Activated T-helper 1 cell treated with Interleukin-2 at 50 U/mL for 16 hours (primary cell): ENCODE data around the gene ZFP57.

ENCODE experiments used
- DNase-seq: peaks from one replicate; pipeline ENCODE4 v3.0.0-alpha.2; 2020; ENCODE audit warnings: low read depth

Gene ZFP57

DNA sequence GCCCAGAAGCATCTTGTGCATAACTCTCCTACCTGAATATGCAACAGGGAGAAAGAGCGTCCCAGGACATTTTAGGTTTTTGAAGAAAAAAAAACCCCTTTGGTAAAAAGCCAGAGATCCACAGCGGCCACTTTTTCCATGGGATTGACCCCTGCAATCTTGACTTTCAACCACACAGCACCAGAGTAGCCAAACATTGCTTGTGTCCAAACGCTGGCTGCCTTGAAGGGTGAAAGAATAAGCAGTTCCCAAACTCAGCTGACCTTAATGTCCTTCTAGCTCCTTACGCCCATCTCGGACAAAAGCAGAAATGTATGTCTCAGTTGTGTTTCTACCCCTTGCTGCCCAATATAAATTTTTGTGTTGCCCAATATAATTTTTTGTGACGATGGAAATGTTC is 25.3 kb downstream of the ZFP57 start:
- no peak for DNase-seq

DNA sequence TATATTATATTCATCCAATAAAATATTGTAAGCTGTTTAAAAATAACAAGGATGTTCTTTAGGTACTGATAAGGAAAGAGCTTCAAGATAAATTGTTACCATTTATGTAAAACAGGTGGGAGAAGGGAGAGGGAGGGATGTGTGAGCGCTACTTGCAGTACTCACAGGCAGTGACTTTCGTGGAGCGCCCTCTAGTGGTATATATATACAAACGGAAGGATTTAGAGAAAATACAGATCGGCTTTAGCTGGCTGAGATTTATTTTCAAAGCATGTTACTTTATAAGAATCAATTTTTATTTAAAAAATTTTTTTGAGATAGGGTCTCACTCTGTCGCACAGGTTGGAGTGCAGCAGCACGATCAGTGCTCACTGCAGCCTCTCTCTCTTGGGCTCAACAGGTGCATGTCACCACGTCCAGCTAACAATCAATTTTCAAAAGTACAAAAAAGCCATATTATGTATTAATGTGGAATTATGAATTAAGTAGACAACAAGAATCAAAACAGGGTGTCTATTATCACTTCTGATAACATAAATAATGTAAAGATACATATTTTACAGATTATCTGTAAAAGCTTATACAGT is 27.4 kb downstream of the ZFP57 start:
- DNase-seq = no peak

DNA sequence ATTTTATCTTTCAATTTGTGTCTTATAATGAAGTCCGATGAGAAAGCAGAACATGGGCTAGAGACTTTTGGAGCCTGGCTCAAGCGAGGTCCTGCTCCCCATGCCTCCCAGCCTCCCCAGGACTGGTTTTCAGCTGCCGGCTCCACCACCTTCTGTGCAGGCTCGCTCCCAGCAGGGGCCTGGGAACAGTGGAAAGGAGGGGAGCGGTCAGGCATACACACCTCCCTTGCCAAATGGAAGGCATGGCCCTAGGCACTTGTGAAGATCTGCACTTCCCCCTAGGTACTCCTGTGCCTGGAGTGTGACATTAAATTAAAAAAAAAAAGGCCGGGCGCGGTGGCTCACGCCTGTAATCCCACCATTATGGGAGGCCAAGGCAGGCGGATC is 28.8 kb downstream of the ZFP57 start:
- DNase-seq = no peak

DNA sequence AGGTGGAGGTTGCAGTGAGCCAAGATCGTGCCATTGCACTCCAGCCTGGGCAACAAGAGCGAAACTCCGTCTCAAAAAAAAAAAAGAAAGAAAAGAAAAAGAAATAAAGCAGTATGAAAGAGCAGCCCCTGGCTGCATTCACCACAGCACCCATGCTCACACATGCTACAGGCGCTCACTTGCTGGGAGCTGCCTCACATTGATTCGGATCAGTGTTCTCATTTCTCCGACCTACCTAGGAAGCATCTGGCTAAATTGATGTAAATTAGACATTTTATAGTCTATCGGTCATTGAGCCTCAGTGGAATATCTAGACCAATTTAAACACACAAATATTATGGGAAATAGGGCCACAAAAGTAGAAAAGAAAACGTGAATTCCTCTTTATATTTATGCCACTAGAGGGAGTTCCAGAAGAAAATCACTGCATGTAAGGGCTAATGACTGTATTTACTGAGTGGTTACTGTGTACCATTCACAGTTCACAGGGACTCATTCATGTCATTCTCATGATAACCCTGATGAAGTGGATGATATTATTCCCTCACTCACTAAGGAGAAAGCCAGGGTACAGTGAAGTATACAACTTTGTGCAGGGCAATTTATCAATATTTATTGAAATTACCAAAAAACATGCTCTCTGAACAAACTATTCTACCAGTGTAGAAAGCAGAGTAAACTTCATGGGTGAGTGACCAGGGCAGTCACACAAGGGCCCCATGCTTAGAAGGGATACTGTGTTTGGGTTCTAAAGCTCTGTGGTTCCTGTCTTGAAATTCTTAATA is 29.3 kb downstream of the ZFP57 start:
- no peak for DNase-seq

DNA sequence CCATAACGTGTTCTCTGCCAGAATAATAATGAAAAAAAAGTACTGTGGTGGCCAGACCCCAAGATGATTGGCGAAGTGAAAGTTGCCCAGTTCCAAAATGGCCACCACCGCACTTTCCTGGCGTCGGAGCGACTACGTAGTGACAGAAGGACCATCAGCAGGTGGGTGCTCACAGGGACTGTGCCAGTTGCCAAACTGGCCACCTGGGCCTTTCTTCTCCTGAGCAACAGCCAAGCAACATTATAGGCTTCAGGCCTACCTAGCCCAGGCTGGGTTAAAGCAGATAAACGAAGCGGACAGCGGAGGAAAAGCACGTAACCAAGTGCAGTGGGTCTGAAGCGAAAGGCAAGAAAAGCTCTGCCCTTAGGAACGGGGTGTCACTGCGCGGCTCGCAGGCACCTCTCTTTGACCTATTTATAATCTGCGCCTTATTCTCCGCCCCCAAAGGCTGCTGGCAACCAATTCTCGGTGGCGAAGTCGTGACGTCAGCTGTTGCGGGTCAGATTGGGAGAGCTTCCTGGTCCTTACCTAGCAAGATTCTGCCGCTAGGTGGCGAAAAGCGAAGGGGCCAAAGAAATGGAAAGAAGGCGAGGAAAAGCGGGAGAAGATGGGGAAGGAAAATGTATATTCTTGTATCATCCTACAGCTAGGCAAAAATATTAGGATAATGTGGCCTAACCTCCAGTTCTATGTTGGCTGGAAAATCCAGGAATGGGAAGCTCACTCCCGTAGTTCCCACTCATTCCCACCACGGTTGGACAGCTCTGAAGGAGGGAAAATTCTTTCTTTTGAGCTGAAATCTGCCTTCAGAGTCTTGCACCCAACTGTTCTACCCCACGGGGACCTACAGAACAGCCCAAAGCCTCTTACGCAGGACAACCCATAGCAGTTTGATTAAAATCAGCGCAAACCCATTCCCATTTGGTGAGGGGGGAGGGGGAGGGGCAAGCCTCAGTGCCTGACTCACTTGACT is 31.0 kb downstream of the ZFP57 start:
- DNase-seq = peak; percentile 93

DNA sequence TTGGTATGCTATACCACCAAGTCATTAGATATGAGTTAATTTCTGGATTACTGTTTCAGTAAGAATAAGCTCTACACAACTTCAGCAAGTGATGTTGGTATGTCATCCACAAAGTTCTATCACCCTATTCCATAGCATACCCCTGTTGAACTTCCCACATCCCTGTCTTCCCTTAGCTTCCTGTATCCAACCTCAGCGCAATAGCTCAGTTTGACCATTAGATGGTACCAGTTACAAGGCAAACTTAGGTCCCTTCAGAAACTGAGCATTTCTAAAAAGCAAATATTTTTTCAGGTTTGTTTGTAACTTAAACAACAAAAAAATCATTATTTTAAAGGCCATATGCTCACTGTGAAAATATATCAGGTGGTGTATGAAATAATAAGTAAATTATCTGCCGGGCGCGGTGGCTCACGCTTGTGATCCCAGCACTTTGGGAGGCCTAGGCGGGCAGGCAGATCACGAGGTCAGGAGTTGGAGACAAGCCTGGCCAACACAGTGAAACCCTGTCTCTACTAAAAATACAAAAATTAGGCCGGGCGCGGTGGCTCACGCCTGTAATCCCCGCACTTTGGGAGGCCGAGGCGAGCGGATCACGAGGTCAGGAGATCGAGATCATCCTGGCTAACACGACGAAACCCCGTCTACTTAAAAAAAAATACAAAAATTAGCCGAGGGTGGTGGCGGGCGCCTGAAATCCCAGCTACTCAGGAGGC is 32.9 kb downstream of the ZFP57 start:
- no peak for DNase-seq

DNA sequence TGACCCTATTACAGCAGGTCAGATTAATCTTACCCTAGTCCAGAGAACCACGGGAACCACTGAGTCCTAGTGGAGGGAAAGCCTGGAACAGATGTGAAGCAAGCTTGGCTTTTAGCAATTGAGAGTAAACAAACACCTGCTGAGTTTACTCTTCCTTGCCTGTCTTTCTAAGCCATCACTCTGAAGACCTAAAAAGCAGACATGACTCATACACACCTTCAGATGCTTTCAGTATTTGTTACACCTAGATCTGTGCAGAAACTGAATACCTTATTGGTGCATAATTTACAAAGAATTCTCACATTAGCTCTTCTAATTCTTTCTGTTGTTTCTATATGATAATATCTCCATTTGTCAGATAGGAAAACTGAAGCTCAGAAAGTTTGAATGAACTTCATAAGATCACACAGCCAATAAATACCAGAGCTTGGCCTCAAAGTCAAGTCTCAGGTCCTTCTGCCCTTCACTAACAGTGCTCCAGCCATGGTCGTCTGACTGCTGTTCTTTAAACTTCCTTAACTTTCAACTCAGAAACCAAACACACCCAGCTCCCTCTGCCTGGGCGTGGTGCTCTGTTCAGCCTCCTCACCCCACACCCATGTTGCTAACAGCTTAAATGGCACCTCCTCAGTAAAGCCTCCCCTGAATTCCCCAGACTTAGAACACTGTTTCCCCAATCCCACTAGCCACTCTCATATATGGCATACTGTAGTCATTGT is 39.4 kb downstream of the ZFP57 start:
- peak; percentile 21 for DNase-seq

DNA sequence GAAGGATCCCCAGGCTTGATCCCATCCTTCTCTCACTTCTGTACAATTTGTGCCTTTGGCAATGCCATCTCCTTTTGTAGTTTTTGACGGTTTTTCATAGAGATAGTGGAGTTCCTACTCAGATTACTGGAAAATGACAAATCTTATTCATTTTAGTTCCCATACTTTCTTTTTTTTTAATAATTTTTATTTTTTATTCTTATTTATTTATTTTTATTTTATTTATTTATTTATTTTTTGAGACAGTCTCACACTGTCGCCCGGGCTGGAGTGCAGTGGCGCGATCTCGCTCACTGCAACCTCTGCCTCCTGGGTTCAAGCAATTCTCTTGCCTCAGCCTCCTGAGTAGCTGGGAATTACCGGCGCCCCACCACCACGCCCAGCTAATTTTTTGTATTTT is 43.7 kb downstream of the ZFP57 start:
- no peak for DNase-seq

DNA sequence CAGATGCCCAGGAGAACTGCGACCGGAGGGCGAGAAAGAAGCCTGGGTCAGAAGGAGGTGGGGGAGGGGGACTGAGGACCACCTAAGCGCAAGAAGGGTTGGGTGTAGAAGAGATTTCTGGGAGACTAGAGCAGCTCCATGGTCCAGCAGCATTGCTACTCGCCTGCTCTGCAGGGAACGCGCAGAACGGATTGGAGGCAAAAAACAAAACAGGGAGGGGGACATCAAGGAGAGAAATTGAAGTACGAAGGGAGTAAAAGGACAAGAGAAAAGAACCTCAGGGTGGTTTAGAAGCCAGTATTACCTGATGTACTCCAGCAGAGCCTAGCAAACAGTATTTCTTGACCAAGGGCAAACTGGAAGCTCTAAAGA is 47.4 kb downstream of the ZFP57 start:
- no peak for DNase-seq

DNA sequence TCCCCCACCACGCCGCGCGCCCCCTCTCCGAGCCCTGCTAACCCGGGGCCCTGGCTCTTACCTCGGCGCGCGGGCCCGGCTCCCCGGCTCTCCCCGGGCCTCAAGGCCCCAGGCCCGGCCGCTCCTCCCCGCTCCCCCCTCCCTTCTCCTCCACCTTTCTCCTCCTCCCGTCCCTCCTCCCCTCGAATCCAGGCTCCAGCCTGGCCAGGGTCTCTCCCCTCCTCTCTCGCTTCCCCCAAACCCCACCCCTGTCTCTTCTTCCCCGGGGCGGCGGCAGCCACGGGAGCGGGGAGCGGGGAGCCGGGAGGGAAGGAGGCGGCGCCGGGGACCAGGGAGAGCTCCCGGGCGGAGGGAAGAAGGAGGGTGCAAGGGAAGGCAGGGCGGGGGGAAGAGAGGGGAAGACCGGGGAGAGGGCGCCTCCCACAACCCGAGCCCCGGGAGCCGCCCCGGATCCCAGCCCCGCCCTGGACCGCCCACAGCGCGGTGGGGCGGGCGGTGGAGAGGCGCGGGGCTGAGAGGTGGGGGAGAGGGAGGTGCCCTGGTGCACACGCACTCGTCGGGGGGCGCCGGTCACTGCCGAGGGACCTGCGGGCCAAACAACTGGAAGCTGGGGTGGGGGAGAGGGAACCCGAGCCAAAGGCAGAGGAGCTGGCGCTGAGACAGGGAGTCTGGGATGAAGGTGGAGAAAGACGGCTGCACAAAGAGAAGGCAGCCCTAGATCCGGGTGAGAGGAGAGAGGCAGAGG is 48.0 kb downstream of the ZFP57 start, which contains the start of gene GABBR1:
Gene GABBR1, minus strand, starts transcription at position 395 of the 745 bp plus-strand sequence. CDS start 798 bp downstream, outside the sequence.
- peak; percentile 66 for DNase-seq

DNA sequence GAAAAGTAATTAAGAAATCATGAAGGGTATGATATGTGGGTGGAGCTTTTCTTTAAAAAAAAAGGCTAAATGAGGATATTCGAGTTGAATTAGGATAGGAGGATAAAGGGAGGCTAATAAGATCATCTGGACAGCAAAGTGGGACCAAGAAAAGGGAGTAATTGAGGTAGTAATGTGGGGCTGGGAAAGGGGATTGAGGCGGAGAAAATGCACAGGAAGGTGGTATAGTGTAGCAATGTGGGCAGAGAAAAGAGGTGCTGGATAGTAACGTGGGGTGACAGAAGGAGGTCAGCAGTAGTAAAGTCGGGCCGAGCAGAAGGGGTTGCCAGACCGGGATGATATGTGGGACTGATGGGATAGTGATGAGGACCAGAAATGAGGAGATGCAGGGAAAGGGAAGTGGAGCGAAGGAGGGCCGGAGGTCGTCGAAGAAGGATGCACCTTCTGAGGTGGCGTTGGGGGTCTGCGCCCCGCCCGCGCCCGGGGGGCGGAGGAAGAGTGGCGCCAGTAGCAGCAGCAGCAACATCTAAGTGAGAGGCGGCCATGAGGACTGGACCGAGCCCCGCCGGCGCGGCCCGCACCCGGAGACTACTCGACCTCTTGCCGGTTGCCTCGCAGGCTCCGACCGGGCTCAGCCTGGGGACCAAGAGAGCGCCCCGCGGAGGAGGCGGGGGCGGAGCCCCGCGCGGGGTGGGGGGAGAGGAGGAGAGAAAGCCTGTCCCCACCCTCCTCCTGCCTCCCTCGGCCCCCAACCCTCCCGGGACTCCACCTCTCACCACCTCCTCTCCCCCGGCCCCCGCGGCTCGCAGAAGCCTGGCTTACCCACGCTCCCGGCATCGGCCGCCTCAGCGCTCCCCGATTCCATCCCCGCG is 48.9 kb downstream of the ZFP57 start:
- DNase-seq = peak; percentile 58

DNA sequence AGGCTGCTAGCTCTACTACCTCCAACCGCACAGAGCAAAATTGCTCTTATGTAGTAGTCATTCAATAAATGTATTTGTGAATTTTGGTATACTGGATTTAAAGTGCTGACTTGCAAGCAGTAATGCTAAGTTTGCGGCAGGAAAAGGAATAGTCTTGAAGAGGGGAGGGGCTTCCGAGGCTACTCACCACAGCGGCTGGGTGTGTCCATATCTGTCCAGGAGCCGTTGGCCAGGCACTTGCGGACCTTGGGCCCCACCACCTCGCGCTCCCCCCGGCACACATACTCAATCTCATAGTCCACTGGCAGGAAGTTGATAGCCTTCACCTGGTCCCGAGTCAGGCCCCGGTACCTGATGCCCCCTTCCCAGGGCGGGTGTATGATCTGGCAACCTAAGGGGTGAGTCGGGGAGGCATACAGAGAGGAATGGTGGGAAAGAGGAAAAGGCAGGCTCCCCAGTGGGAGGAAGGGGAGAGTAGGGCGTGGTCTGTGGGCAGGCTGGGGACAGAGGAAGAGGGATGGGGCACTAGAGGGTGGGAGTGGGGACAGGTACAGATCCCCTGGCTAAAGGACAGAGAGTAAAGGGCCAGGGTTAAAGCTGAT is 49.6 kb downstream of the ZFP57 start:
- DNase-seq = no peak

DNA sequence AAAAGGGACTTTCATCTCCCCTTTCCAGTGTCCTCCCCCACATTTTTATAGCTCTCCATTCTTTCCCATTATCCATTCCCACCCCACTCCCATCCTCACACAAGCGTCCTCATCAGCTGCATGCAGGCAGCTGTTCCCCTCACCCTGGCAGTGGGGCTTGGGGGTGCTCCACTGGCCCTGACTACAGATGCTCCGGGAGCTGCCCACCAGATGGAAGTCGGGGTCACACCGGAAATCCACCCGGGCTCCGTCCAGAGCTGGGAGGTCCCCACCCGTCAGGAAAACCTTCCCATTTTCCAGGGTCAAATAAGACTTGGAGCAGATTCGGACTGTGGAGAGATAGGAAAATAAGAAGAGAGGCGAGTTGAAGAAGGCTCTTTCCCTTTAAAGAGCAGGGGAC is 50.6 kb downstream of the ZFP57 start:
- no peak for DNase-seq

DNA sequence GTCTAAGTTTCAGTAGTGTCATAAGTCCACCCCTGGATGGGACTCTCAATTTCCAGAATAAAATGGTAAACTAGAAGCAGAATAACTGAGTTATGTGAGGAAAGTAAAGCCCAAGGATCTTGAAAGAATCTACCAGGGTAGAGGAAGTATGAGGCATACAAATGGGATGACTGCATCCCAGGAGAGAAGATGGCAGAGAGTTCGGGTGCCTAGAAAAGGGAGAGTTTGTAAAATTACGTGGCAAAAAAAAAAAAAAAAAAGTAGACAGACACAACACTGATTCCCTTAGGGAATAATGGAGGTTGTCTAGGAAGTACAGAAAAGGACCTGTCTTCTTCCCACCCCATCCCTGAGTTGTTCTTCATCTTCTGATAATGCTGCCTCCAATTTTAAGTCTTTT is 51.4 kb downstream of the ZFP57 start:
- no peak for DNase-seq

DNA sequence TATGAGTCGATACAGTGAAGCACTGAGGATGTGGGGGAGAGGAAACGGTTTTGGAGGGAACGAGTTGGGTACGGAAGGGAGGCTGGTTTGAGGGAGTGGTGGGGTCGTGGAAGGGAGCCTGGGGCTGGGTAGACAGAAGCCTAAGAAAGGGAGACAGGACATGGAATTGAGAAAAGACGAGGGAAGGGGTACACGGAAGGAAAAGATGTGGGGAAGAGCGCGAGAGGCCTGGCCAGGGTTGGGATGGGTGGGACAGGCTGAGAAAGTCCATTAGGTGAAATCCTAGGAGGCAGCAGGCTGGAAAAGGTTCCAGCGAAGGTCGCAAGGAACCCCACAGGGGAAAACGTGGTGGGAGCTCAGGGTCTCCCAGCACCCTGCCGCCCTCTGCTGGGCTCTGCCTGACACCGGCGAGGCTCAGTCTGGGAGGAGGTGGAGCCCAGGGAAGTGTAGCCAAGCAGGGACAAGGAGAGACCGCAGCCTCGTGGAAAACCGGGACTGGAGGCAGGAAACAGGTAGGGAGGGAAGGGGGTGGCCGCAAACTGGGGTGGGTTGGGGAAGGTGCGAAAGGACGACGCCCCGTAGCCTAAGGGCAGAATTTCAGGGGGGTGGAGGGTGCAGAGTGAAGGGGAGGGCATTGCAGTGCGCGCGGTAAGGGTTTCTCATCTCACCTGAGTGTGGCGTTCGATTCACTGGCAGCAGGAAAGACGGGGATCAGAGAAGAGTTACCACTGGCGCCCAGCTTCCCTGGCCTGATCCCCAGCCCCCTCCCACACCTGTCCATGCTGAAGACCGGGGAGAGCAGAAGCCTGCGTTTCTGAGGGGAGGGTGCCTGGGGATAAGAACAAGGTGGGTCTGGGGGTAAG is 52.3 kb downstream of the ZFP57 start:
- DNase-seq = peak; percentile 35

DNA sequence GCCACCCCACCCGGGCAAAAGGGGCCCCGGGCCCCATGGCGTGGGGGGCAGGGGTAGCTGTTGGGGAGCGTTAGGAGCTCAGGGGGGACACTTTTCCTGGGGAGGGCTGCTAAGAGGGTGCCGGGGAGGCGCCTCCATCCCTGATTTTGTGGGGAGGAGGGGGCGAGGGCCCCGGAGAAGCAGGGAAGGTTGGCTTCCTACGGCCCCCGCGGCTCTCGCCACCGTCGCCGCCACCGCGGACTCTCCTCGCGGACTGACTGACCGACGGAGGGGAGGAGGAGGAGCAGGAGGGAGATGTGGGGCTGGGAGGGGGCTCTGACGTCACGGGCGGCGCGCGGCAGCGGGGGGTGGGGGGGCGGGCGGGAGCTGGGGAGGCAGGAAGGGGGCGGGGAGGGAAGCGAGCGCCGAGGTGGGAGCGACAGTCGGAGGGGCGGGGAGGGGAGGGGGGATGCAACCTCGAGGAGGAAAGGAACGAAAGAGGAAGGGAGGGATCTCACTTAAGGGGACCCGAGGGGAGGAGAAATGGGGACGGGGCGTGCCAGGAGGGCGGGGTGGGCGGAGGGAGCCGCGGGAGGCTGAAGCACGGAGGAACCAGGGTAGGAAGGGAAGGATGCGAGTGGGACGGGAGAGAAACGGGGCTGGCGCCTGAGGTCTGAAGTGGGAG is 53.1 kb downstream of the ZFP57 start:
- peak; percentile 39 for DNase-seq

DNA sequence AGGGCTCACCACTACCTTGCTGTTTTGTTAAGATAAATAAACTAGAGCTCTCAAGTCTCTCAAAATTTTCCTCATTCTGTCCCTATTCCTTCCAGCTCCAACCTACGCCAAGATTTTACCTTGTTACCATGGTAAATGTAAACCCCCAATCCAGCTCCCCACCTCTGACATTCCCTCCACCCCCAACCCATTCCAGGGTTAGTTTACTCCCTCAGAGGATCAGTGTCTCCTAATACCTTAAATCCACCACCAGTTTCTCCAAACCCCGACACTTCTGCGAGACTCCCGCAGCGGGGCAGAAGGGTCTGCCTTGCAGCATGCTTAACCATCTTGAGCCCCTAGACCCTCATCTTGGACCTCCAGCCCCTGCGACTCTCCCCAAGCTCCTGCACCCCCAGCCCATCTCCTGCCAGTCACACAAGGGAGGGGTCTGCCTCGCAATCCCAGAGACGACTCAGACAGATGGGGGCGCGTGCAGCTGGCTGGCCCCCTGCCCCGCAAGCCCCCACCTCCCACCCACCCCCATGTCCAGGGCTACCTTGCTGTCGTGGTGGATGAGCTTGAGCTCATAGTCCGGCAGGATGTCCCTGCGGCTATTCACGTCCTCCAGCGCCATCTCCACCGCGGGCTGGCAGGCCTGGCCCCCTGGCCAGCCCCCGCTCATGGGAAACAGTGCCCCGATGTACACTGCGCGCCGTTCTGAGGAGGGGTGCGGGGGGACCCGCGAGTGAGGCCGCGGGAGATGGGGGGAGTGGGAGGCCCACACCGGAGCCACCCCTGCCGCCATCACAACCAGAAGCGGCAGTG is 53.8 kb downstream of the ZFP57 start:
- no peak for DNase-seq
